HG02943 (cell line): ENCODE data around the gene EBF4.

ENCODE experiments used
- ATAC-seq: cut with Tn5 transposase; IDR thresholded peaks from one replicate; pipeline ENCODE4 v1.9.1; 2021; ENCODE audit warnings: mild to moderate bottlenecking, low read depth, moderate library complexity; ENCODE audit not compliant: unreplicated experiment

EBF4 gene

DNA sequence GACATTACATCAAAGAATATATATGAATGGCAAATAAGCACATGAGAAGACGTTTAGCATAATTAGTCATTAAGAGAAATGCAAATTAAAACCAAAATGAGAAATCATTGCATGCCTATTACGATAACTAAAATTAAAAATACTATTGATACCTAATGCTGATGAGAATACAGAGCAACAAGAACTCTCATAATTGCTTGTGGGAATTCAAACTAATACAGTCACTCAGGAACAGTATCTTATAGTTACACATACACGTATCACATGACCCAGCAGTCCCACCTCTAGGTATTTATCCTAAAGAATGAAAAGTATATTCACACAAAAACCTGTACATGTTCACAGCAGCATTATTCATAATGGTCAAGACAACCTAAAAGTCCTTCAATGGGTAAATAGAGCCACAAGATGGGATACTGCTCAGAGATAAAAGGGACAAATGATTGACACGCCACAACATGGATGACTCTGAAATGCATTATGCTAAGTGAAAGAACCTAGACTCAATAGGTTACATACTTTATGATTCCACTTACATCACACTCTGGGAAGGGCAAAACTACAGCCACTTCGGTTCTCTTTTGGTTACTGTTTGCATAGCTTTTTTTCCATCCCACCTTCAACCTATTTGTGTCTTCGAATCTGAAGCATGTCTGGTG, 91.5 kb downstream of the EBF4 start:
- no peak for ATAC-seq

DNA sequence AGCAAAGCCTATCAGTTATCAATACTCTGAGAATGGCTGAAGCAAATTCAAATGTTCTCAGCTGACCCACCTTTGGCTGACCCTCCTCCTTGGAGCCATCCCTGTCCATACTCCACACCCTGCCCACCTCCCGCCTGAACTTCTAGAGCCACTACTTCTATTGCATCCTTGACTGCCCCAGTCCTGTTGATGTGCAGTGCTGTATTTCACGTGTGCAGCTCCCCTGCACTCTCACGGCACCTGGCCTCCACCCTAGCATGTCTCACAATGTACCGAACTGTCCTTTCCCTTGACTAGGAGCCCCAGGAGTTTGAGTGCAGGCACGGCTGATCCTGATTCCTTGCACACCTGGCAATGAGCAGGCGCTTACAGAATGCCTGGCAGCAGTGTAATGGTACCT, 100.9 kb downstream of the EBF4 start:
- ATAC-seq = no peak

- ATAC-seq = no peak
Measured at GRCh38 chr20:2794202-2794748, 101.7 kb downstream of the EBF4 start.

DNA sequence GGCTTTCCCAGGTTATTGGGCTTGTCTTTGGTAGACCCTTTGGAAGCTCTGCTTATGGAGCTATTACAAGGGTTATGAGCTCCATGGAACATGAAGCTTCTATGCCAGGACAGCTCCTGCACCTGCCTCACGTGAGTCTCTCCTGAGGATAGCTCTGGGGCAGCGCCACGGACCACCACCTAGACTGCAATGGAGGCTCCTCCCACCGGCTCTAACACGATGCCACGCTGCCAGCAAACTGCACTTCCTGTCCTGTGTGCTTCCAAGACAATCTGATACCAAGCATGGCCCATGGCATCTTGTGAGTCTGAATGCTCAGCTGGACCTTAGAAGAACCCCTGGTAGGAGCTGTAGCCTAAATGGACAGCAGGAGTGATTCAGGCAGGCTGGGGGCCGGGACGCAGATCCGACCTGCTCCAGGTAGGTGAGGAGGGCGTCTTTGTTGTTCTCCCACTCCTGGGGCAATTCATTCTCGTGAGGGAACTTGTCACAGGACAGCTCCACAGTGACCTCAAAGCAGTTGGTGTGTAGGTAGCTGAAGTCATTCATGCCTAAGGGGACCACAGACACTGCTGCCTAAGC, 102.4 kb downstream of the EBF4 start:
- ATAC-seq = no peak

GRCh38 chr20:2795451-2795850, 102.9 kb downstream of the EBF4 start:
- ATAC-seq = no peak

GRCh38 chr20:2796011-2796660, 103.6 kb downstream of the EBF4 start:
- ATAC-seq = no peak

DNA sequence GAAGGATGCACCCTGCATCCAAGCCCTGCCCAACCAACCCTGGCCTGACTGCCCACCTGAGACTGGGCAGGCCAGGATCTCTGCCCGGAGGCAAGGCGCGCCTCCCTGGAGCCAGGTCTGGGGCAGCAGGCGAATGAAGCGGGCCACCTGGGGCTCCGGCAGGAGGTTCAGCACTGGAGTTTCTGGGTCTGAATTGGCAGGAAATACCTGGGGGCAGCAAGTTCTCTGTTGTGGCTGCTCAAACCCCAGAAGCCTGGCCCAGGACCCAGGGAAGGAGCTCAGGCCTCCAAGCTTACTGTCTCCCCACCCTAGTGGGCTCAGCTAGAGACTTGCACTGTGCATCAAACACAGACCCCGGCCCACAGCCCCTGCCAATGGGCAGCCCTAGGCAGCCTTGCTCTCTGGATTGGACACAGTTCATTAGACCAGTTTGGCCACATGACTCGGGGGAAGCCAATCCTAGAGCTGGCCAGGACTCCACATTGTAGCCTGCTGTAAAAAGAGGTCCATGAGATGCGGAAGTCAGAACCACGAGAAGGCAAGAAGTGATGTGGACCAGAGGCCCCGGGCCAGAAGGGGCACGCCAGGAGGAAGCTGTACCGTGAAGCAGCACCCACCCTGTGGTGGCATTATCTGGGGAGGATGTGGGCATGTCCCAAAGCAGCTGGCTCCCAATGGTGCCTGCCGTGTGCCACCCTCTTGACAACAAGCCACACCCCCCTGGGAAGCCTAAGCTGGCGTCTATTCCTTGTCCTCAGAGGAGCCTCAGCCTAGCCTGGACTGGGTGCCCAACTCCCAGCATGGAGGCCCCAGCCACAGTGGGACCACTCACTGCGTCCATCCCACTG, 104.8 kb downstream of the EBF4 start:
- ATAC-seq = no peak

- ATAC-seq = no peak
Measured at GRCh38 chr20:2798095-2798805, 105.7 kb downstream of the EBF4 start.

- ATAC-seq = no peak
Measured at GRCh38 chr20:2798814-2799213, 106.2 kb downstream of the EBF4 start.

DNA sequence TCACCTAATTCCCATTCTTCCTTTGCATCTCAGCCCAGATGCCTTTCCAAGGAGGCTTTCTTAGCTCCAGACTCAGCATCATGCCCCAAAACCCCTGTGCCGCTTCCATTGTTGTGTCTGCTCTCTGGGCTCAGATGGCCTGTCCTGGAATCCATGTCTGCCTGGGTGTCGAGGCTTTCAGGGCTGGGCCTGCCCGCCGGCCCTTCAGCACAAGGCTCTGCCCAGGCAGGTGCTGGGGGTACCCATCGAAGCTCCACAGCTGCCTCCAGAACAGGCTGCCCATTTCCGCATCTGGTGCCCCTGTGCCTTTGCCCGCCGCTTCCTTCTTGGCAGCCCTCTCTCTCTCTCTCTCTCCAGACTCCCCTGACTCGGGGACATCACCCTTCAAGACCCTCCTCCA, 106.7 kb downstream of the EBF4 start:
- ATAC-seq = no peak

DNA sequence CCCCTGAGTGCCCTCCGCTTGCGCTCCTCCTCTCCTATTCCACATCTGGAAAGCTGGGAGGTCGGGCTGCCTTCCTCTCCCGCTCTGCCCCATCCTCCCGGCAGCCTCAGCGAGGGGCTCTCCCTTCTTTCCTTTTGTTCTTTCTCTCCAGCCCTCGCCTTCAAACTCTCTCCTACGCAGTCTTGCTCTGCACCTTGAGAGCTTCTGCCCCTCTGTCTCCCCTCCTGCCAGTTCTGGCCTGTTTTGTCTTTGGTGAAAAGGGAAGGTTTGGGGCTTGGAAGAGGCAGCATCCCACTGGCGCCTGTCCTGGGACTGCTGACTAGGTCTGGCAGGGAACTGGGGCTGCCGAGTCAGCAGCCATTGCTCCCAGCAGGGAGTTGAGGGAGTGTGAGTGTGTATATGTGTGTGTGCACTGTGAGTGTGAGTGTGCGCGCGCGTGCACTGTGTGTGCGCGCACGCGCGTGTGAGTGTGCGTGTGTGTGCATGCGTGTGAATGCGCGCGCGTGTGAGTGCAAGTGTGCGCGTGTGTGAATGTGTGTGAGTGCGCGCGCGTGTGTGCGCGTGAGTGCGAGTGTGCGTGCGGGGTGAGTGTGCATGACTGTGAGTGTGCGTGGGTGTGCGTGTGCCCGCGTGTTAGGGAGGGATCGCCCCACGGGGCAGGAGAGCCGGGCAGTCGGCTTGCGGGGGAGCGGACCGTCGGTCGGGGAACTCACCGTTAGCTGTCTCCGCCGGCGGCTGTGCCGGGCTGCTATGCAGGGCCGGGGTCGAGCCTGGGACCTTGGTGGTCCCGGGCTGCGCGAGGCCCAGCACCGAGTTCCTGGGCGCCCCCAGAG, 107.3 kb downstream of the EBF4 start:
- no peak for ATAC-seq

GRCh38 chr20:2800521-2801285, 108.1 kb downstream of the EBF4 start, which contains the start of gene CPXM1:
CPXM1 (minus strand) TSS chr20:2800627; CDS start chr20:2800572, 55 bp downstream.
- peak; percentile 71 for ATAC-seq

- no peak for ATAC-seq
Measured at GRCh38 chr20:2801286-2801728, 108.7 kb downstream of the EBF4 start.

DNA sequence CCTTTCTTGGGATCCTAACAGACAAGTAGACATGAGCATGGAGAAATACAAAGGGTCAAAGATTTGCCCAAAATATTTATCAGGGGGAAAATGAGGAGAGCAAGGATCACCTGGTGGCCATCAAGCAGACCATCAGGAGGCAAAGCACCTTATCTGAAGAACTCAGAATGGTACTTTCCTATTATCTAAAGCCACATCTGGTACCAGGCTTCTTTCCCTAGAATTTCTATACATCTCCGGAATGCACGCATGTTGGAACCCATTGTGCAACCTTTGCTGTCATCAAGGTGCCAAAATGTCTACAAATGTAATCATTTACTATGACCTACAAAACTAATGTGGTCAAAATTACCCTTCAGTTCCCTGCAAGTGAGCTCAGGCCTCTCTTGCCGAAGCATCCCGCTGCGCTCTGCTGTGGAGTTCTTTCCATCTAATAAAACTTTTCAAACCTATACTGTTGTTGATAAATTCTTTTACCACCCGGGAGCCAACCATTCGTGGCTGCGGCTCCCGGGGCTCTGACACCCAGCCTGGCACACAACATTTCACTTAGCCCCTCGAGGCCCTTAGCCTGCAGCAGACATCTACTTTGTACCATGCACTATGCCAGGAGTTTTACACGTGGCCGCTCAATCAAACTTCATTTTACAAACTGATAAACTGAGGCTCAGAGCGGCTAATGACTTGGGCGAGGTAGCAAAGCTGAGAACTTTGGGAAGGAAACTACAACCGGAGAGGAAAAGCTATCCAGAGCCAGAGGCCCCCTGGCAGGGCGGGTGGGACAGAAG, 111.7 kb downstream of the EBF4 start:
- ATAC-seq = no peak

- ATAC-seq = no peak
Measured at GRCh38 chr20:2804852-2805688, 112.5 kb downstream of the EBF4 start.

GRCh38 chr20:2805689-2806350, 113.2 kb downstream of the EBF4 start:
- ATAC-seq = no peak
